NT2/D1 (cell line): ENCODE measurements around the gene CEP72.

ENCODE experiments used
- SUZ12 ChIP-seq: IDR thresholded peaks from 2 replicates; pipeline ENCODE4 v1.6.1; 2011; ENCODE audit not compliant: insufficient read length, insufficient read depth; ENCODE audit errors: extremely low read depth
- ZNF274 ChIP-seq: IDR thresholded peaks from 2 replicates; pipeline ENCODE4 v1.6.1; 2011; ENCODE audit warnings: mild to moderate bottlenecking, low read depth, low read length

DNA sequence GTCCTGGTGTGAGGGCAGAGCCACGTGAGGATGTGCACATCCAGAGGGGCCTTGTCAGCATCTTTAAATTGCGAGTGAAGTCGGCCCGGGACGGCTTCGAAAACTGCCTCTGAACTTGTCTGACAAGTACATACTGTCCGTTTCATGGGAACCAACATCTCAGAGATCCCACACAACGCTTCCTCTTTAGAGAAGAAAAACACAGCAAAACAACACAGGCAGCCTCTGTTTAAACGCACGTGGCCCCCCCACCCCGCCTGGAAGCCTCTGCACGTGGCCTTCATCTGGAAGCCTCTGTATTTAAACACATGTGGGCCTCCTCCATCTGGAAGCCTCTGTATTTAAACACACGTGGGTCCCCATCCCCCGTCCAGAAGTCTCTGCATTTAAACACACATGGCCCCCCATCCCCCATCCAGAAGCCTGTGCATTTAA, 29.2 kb downstream of the CEP72 start:
- TF ChIP-seq SUZ12 (no peak), ZNF274 (no peak)
